ENCODE results near the gene CCT8. TPM values are rescaled to one million over a fixed set of nuclear protein-coding genes. Genes with fewer than 3 reads are reported as not detected.
"Not testable (repeated sequence)": the region's sequence is repeated elsewhere in the genome, so short reads cannot be mapped to it uniquely, and the experiment has no call there.

The CCT8 gene
- polyA plus RNA-seq, 1 of the 3 experiments (the other 2 are of a cell fraction), result 102 TPM

GRCh38 chr21:29017639-29018237 lies 55.7 kb downstream of the CCT8 start:
- Histone ChIP-seq H3K9ac (peak overlapping the region; percentile 90), H3K4me1 (ENCODE audit: control insufficient read depth in 1 of 2, insufficient read depth in 2 of 2, low read depth in 1 of 2, low read length in 1 of 2) (peaks cover 5 to 6% of the 10 kb centered on the region in 2 experiments; a peak in 2 of 4 replicates)
- DNase-seq, result no peak

GRCh38 chr21:29011236-29011635 lies 62.2 kb downstream of the CCT8 start:
- CTCF ChIA-PET, result not testable (repeated sequence)

More at GRCh38 chr21:29017639-29018237, 55.7 kb downstream of the CCT8 start:
- Histone ChIP-seq H3K79me2 (ENCODE audit: insufficient read depth) (peaks cover 51% of the 10 kb centered on the region), H3K9me2 (no peaks in the 10 kb centered on the region), H3K36me3 (replicated peaks in 1 of 2; ENCODE audit: control insufficient read depth in 1 of 2, insufficient read depth in 2 of 2, low read length in 1 of 2) (peaks cover 0 to 10% of the 10 kb centered on the region in 2 experiments), H3K27me3 (ENCODE audit: insufficient read depth) (no peaks in the 10 kb centered on the region), H4K20me1 (ENCODE audit: insufficient read depth) (no peaks in the 10 kb centered on the region), H3K4me2 (peak overlapping the region; percentile 96), H3F3A (replicated peaks; ENCODE audit: insufficient read depth) (peaks cover 16% of the 10 kb centered on the region), H3K27ac (ENCODE audit: low read depth in 2 of 2, low read length in 1 of 2) (no peak overlapping the region; a peak in 1 of 4 replicates), H2AFZ (ENCODE audit: low read depth) (no peak overlapping the region), H3K4me3 (ENCODE audit: low read depth in 2 of 2, low read length in 1 of 2) (peak overlapping the region; percentile 72 to 93), H3K9me3 (no peaks in the 10 kb centered on the region)
- 75% methylated on average over 6 of the region's 6 CpGs for WGBS (ENCODE audit: low lambda C conversion rate)
- TF ChIP-seq YY1 (IDR thresholded peaks at IDR 0.05; ENCODE audit: low read depth) (no peak), TEAD4 (IDR thresholded peaks at IDR 0.05; ENCODE audit: borderline replicate concordance, insufficient read depth) (no peak), RCOR1 (IDR thresholded peaks at IDR 0.05; ENCODE audit: low read length) (no peak), TAF1 (IDR thresholded peaks at IDR 0.05; ENCODE audit: borderline replicate concordance, low read depth, low read length) (no peak), IRF3 (IDR thresholded peaks at IDR 0.05; ENCODE audit: low read depth, low read length) (no peak), EZH2phosphoT487 (IDR thresholded peaks at IDR 0.05; ENCODE audit: borderline replicate concordance, low read depth) (no peak), ELF1 (IDR thresholded peaks at IDR 0.05) (no peak), CHD2 (IDR thresholded peaks at IDR 0.05; ENCODE audit: low read length, partially characterized antibody) (no peak), MEF2A (IDR thresholded peaks at IDR 0.05; ENCODE audit: borderline replicate concordance, low read depth) (no peak), EP300 (IDR thresholded peaks at IDR 0.05; ENCODE audit: borderline replicate concordance in 1 of 2, low read depth in 1 of 2, low read length in 1 of 2) (no peak)
- TF ChIP-seq, protein P1, sequence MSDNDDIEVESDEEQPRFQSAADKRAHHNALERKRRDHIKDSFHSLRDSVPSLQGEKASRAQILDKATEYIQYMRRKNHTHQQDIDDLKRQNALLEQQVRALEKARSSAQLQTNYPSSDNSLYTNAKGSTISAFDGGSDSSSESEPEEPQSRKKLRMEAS (IDR thresholded peaks at IDR 0.05; ENCODE audit: low read depth), result no peak
- TF ChIP-seq, protein P2, sequence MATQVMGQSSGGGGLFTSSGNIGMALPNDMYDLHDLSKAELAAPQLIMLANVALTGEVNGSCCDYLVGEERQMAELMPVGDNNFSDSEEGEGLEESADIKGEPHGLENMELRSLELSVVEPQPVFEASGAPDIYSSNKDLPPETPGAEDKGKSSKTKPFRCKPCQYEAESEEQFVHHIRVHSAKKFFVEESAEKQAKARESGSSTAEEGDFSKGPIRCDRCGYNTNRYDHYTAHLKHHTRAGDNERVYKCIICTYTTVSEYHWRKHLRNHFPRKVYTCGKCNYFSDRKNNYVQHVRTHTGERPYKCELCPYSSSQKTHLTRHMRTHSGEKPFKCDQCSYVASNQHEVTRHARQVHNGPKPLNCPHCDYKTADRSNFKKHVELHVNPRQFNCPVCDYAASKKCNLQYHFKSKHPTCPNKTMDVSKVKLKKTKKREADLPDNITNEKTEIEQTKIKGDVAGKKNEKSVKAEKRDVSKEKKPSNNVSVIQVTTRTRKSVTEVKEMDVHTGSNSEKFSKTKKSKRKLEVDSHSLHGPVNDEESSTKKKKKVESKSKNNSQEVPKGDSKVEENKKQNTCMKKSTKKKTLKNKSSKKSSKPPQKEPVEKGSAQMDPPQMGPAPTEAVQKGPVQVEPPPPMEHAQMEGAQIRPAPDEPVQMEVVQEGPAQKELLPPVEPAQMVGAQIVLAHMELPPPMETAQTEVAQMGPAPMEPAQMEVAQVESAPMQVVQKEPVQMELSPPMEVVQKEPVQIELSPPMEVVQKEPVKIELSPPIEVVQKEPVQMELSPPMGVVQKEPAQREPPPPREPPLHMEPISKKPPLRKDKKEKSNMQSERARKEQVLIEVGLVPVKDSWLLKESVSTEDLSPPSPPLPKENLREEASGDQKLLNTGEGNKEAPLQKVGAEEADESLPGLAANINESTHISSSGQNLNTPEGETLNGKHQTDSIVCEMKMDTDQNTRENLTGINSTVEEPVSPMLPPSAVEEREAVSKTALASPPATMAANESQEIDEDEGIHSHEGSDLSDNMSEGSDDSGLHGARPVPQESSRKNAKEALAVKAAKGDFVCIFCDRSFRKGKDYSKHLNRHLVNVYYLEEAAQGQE (IDR thresholded peaks at IDR 0.05; ENCODE audit: low read depth, low read length), result no peak
- TF ChIP-seq, protein P3, sequence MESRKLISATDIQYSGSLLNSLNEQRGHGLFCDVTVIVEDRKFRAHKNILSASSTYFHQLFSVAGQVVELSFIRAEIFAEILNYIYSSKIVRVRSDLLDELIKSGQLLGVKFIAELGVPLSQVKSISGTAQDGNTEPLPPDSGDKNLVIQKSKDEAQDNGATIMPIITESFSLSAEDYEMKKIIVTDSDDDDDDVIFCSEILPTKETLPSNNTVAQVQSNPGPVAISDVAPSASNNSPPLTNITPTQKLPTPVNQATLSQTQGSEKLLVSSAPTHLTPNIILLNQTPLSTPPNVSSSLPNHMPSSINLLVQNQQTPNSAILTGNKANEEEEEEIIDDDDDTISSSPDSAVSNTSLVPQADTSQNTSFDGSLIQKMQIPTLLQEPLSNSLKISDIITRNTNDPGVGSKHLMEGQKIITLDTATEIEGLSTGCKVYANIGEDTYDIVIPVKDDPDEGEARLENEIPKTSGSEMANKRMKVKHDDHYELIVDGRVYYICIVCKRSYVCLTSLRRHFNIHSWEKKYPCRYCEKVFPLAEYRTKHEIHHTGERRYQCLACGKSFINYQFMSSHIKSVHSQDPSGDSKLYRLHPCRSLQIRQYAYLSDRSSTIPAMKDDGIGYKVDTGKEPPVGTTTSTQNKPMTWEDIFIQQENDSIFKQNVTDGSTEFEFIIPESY (IDR thresholded peaks at IDR 0.05; ENCODE audit: borderline replicate concordance, low read depth), result no peak
- TF ChIP-seq, protein P4, sequence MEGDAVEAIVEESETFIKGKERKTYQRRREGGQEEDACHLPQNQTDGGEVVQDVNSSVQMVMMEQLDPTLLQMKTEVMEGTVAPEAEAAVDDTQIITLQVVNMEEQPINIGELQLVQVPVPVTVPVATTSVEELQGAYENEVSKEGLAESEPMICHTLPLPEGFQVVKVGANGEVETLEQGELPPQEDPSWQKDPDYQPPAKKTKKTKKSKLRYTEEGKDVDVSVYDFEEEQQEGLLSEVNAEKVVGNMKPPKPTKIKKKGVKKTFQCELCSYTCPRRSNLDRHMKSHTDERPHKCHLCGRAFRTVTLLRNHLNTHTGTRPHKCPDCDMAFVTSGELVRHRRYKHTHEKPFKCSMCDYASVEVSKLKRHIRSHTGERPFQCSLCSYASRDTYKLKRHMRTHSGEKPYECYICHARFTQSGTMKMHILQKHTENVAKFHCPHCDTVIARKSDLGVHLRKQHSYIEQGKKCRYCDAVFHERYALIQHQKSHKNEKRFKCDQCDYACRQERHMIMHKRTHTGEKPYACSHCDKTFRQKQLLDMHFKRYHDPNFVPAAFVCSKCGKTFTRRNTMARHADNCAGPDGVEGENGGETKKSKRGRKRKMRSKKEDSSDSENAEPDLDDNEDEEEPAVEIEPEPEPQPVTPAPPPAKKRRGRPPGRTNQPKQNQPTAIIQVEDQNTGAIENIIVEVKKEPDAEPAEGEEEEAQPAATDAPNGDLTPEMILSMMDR (IDR thresholded peaks at IDR 0.05), result no peak
- CTCF ChIA-PET, result no interaction called here
- POLR2A ChIA-PET, result interaction anchor here (0.5 to 2.5 kb wide), 2 partner anchors 15 to 27 kb away, joined by 5 to 39 read pairs; no protein-coding TSS in a partner anchor

More at GRCh38 chr21:29011236-29011635, 62.2 kb downstream of the CCT8 start:
- Histone ChIP-seq H3K36me3 (replicated peaks in 1 of 2; ENCODE audit: control insufficient read depth in 1 of 2, insufficient read depth in 2 of 2, low read length in 1 of 2) (peaks cover 12 to 23% of the 10 kb centered on the region in 2 experiments), H3K79me2 (ENCODE audit: insufficient read depth) (peaks cover 17% of the 10 kb centered on the region; the same call in 1 of the 2 replicates)
- DNase-seq; H3K4me3 ChIP-seq (ENCODE audit: low read depth in 2 of 2, low read length in 1 of 2); H3K27ac ChIP-seq (ENCODE audit: low read depth in 2 of 2, low read length in 1 of 2); H3K9ac ChIP-seq; H3K4me2 ChIP-seq; H4K20me1 ChIP-seq (ENCODE audit: insufficient read depth); POLR2A ChIA-PET; H3K9me3 ChIP-seq; H3K4me1 ChIP-seq (ENCODE audit: control insufficient read depth in 1 of 2, insufficient read depth in 2 of 2, low read depth in 1 of 2, low read length in 1 of 2); H3F3A ChIP-seq (replicated peaks; ENCODE audit: insufficient read depth); H3K27me3 ChIP-seq (ENCODE audit: insufficient read depth); H3K9me2 ChIP-seq; H2AFZ ChIP-seq (ENCODE audit: low read depth): not testable (repeated sequence)
- no CpG with 5 or more reads among the region's 30 CpGs for WGBS (ENCODE audit: low lambda C conversion rate)
